Hepatocyte (in vitro differentiated cells): ENCODE results near the gene GTSE1.

Experiments used
- EZH2 ChIP-seq: fragments of 200-600 bp; sonication (generic); IDR thresholded peaks from 2 replicates; pipeline ENCODE4 v1.6.1; 2016; ENCODE audit warnings: antibody characterized with exemption, mild to moderate bottlenecking, borderline replicate concordance
- EZH2phosphoT487 ChIP-seq: fragments of 200-600 bp; sonication (generic); IDR thresholded peaks from one replicate; pipeline ENCODE4 v1.6.1; 2018; ENCODE audit warnings: antibody characterized with exemption, mild to moderate bottlenecking, low read depth, moderate library complexity; ENCODE audit not compliant: unreplicated experiment, severe bottlenecking
- TF ChIP-seq, protein P1 (sequence below): fragments of 200-600 bp; sonication (generic); IDR thresholded peaks from 2 replicates; pipeline ENCODE4 v1.5.1; 2016; ENCODE audit warnings: antibody characterized with exemption, mild to moderate bottlenecking; ENCODE audit not compliant: poor library complexity

DNA sequence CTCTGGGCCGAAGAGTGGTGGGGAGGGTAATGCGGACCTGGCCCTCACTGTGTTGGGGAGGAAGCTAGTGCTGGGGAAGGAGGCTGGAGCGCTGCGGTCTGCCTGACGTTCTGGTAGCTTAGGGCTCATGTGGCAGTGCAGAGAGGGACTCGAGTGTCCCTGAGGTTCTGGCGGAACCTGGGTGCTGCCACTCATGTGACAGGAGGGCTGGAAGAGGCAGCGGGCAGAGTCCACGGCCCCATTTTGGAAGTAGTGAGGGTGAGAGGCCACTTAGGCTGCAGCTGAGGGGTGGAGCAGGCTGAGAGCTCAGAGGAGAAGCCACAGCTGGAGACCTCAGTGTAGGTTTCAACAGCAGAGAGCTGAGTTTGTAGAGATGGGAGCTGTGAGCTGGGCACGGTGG is 22.6 kb downstream of the GTSE1 start:
- TF ChIP-seq, protein P1, sequence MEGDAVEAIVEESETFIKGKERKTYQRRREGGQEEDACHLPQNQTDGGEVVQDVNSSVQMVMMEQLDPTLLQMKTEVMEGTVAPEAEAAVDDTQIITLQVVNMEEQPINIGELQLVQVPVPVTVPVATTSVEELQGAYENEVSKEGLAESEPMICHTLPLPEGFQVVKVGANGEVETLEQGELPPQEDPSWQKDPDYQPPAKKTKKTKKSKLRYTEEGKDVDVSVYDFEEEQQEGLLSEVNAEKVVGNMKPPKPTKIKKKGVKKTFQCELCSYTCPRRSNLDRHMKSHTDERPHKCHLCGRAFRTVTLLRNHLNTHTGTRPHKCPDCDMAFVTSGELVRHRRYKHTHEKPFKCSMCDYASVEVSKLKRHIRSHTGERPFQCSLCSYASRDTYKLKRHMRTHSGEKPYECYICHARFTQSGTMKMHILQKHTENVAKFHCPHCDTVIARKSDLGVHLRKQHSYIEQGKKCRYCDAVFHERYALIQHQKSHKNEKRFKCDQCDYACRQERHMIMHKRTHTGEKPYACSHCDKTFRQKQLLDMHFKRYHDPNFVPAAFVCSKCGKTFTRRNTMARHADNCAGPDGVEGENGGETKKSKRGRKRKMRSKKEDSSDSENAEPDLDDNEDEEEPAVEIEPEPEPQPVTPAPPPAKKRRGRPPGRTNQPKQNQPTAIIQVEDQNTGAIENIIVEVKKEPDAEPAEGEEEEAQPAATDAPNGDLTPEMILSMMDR, result no peak
- TF ChIP-seq EZH2phosphoT487 (no peak), EZH2 (no peak)
